HG03135 (cell line): Measurements from ENCODE around the gene UCHL5.

Experiments
- ATAC-seq: cut with Tn5 transposase; IDR thresholded peaks from one replicate; pipeline ENCODE4 v1.9.1; 2021; ENCODE audit warnings: mild to moderate bottlenecking, moderate library complexity; ENCODE audit not compliant: unreplicated experiment

Gene UCHL5

GRCh38 chr1:192969091-192969490, 90.1 kb downstream of the UCHL5 start:
- no peak for ATAC-seq

- ATAC-seq: no peak
Measured at GRCh38 chr1:192968323-192968722, 90.8 kb downstream of the UCHL5 start.

DNA sequence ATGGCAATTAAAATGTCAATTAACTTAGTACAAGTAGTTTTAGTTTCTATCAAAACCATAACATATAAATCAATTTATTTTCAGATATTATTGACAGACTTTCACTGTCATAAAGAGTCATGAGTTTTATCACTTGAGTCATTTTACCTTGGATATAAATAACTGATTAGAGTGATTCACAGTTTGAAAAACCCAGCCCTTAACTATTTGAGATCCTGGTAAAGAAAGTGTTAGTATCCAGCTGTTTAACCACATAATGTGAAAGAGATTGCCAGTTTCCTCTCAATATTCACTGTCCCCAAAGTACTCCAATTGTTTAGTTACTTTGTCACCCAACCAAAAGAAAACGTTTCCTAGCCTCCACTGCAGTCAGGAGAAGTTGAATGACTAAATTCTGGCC, 91.3 kb downstream of the UCHL5 start:
- no peak for ATAC-seq

DNA sequence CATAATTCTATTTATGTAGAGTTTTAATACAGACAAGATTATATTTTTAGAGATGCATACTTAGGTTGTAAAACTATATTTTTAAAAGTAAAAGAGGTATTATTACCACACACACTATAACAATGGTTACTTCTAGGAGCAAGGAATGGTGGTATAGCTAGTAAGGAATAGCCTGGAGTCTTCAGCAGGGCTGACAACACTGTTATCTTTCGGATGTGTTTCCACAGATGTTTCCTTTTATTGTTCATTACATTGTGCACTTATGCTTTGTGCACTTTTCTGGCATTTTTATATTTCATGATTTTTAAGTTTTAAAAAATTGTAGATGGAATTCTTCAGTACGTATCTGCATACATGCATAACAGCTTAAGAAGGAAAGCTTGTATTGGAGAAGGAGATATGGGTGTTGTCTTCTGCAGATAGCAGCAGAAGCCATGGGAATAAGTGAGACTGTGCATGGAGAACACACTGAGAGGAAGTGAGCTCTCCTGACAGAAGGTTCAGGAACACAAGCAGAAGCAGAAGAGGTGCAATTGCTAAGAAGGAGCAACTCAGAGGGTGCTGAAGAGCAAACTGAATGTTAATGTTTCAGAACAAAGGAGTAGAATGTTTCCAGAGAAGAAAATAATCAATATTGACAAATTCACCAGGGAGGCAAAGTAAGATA, 91.8 kb downstream of the UCHL5 start:
- ATAC-seq: no peak

- ATAC-seq: no peak
Measured at GRCh38 chr1:192966073-192966472, 93.1 kb downstream of the UCHL5 start.

DNA sequence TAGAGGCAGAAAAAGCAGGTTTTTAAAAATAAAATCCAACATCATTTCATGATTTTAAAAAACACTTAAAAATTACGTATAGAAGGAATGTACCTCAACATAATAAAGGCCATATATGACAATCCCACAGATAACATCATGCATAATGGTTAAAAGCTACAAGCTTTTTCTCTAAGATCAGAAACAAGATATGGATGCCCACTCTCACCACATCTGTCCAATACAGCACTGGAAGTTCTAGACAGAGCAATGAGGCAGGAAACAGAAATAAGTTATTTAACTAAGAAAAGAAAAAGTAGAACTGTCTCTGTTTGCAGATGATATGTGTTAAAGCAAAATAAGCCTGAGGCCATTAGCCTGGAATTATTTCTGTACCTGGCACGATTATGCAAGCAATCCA, 96.3 kb downstream of the UCHL5 start:
- ATAC-seq: no peak
